ENCODE results near the gene GPR17. TPM values are rescaled to one million over a fixed set of nuclear protein-coding genes. Genes with fewer than 3 reads are reported as not detected.

The GPR17 gene
- total and polyA plus RNA-seq, 9 of the 15 experiments (the other 6 are each of a cell fraction or from before 2014, with no cell fraction given), result not detected

GRCh38 chr2:127701651-127702394 lies 55.9 kb downstream of the GPR17 start (continued):
- TF ChIP-seq HMBOX1 (IDR thresholded peaks at IDR 0.05) (no peak), MBD2 (IDR thresholded peaks at IDR 0.05; ENCODE audit: borderline replicate concordance, low read depth) (no peak), NONO (IDR thresholded peaks at IDR 0.05; ENCODE audit: low read depth in 2 of 2, low read length in 1 of 2) (peak in 1 of 2 experiments; percentile 42; a peak in 2 of 4 replicates), PRPF4 (IDR thresholded peaks at IDR 0.05; ENCODE audit: insufficient read depth, low read depth, low read length, poor library complexity, severe bottlenecking) (peak; percentile 31), ZNF407 (IDR thresholded peaks at IDR 0.05; ENCODE audit: low read depth) (no peak), GTF2A2 (tag; IDR thresholded peaks at IDR 0.05) (0 out of 2 replicates have a peak, but pooled peaks have one; percentile 15), ZNF583 (CRISPR knock-in tag; IDR thresholded peaks at IDR 0.05) (0 out of 2 replicates have a peak, but pooled peaks have one; percentile 36), STAT6 (CRISPR knock-in tag; IDR thresholded peaks at IDR 0.05) (0 out of 2 replicates have a peak, but pooled peaks have one; percentile 32), RBM25 (IDR thresholded peaks at IDR 0.05; ENCODE audit: low read depth, low read length, severe bottlenecking) (no peak), RFX1 (IDR thresholded peaks at IDR 0.05) (no peak), ZC3H8 (IDR thresholded peaks at IDR 0.05) (no peak), NKRF (IDR thresholded peaks at IDR 0.05; ENCODE audit: borderline replicate concordance) (no peak), PHF8 (IDR thresholded peaks at IDR 0.05; ENCODE audit: borderline replicate concordance, low read length) (peak; percentile 32; the same call in 1 of the 2 replicates)

Data from K562 (cell line).